Mesenchymal stem cell (in vitro differentiated cells and primary cell): ENCODE results near the gene BEND2.

Experiments used
- DNase-seq: peaks from one replicate; pipeline ENCODE4 v3.0.0-alpha.2; 2013
- H2AFZ ChIP-seq: one replicate; pipeline ENCODE4 v1.6.1; 2013; ENCODE audit warnings: low read depth, mild to moderate bottlenecking, control low read depth, inconsistent platforms, low read length, moderate library complexity
- H2AK5ac ChIP-seq: 2 replicates; pipeline ENCODE4 v1.6.1; 2013; ENCODE audit warnings: low read length, moderate library complexity, mild to moderate bottlenecking, inconsistent platforms; ENCODE audit not compliant: severe bottlenecking
- H2BK120ac ChIP-seq: one replicate; pipeline ENCODE4 v1.6.1; 2013; ENCODE audit warnings: low read depth, mild to moderate bottlenecking, inconsistent platforms, low read length, moderate library complexity
- H2BK12ac ChIP-seq, 2 experiments: one replicate each; pipeline ENCODE4 v1.6.1; 2013; ENCODE audit warnings: inconsistent platforms in 2 of 2, low read length in 2 of 2, mild to moderate bottlenecking in 2 of 2, moderate library complexity in 2 of 2, control low read depth in 1 of 2
- H2BK15ac ChIP-seq: one replicate; pipeline ENCODE4 v1.6.1; 2013; ENCODE audit warnings: mild to moderate bottlenecking, low read depth, inconsistent platforms; ENCODE audit not compliant: poor library complexity, severe bottlenecking
- H2BK5ac ChIP-seq: 2 replicates; pipeline ENCODE4 v1.6.1; 2013; ENCODE audit warnings: low read depth, mild to moderate bottlenecking, low read length, control low read depth, inconsistent platforms; ENCODE audit not compliant: poor library complexity, severe bottlenecking
- H3K14ac ChIP-seq, 2 experiments: one replicate each; pipeline ENCODE4 v1.6.1; 2013; ENCODE audit warnings: inconsistent platforms in 2 of 2, low read length in 2 of 2, control low read depth in 1 of 2, mild to moderate bottlenecking in 1 of 2, moderate library complexity in 1 of 2
- H3K18ac ChIP-seq, 2 experiments: one replicate each; pipeline ENCODE4 v1.6.1; 2013; ENCODE audit warnings: inconsistent platforms in 2 of 2, low read length in 2 of 2, control low read depth in 1 of 2, low read depth in 1 of 2, mild to moderate bottlenecking in 1 of 2
- H3K23ac ChIP-seq, 2 experiments: one replicate each; pipeline ENCODE4 v1.6.1; 2013; ENCODE audit warnings: inconsistent platforms in 2 of 2, low read length in 2 of 2, mild to moderate bottlenecking in 2 of 2, moderate library complexity in 2 of 2, control low read depth in 1 of 2
- H3K27ac ChIP-seq: 2 replicates; pipeline ENCODE4 v1.5.1; 2013; ENCODE audit warnings: mild to moderate bottlenecking, moderate library complexity, low read length, control low read depth, inconsistent platforms; ENCODE audit not compliant: poor library complexity, severe bottlenecking
- H3K27me3 ChIP-seq, 2 experiments: 2 replicates each; pipeline versions ENCODE4 v1.6.1 to v1.7.0; 2013; ENCODE audit warnings: low read length in 2 of 2, mild to moderate bottlenecking in 2 of 2, moderate library complexity in 2 of 2, control low read depth in 1 of 2, inconsistent platforms in 1 of 2; ENCODE audit not compliant: control insufficient read depth in 1 of 2, insufficient read depth in 1 of 2
- H3K36me3 ChIP-seq, 2 experiments: 2 replicates each; pipeline versions ENCODE4 v1.6.1 to v1.7.0; 2013; ENCODE audit warnings: low read length in 2 of 2, control low read depth in 1 of 2, inconsistent platforms in 1 of 2, low read depth in 1 of 2, mild to moderate bottlenecking in 1 of 2; ENCODE audit not compliant: insufficient read depth in 2 of 2, control insufficient read depth in 1 of 2
- H3K4ac ChIP-seq, 2 experiments: one replicate each; pipeline ENCODE4 v1.6.1; 2013; ENCODE audit warnings: inconsistent platforms in 2 of 2, low read length in 2 of 2, mild to moderate bottlenecking in 2 of 2, moderate library complexity in 2 of 2, control low read depth in 1 of 2, low read depth in 1 of 2
- H3K4me1 ChIP-seq: 2 replicates; pipeline ENCODE4 v1.6.1; 2013; ENCODE audit warnings: low read depth, low read length, control low read depth; ENCODE audit not compliant: control insufficient read depth, insufficient read depth
- H3K4me2 ChIP-seq: 2 replicates; pipeline ENCODE4 v1.6.1; 2013; ENCODE audit warnings: low read length, mild to moderate bottlenecking, inconsistent platforms; ENCODE audit not compliant: poor library complexity, severe bottlenecking
- H3K4me3 ChIP-seq, 2 experiments: 2 replicates each; pipeline versions ENCODE4 v1.5.1 to v1.7.0; 2013; ENCODE audit warnings: low read length in 2 of 2, mild to moderate bottlenecking in 2 of 2, control low read depth in 1 of 2, low read depth in 1 of 2; ENCODE audit not compliant: insufficient read depth in 1 of 2
- H3K79me1 ChIP-seq: replicated peaks from 2 replicates; pipeline ENCODE4 v1.6.1; 2013; ENCODE audit warnings: mild to moderate bottlenecking, control low read depth, low read length, inconsistent platforms; ENCODE audit not compliant: poor library complexity, severe bottlenecking
- H3K9ac ChIP-seq: 2 replicates; pipeline ENCODE4 v1.7.0; 2013; ENCODE audit warnings: mild to moderate bottlenecking, low read length, moderate library complexity
- H3K9me3 ChIP-seq: 2 replicates; pipeline ENCODE4 v1.7.0; 2013; ENCODE audit warnings: mild to moderate bottlenecking, low read length; ENCODE audit not compliant: control insufficient read depth
- H4K8ac ChIP-seq: one replicate; pipeline ENCODE4 v1.6.1; 2013; ENCODE audit warnings: inconsistent platforms, mild to moderate bottlenecking, low read length, moderate library complexity
- H4K91ac ChIP-seq: one replicate; pipeline ENCODE4 v1.6.1; 2013; ENCODE audit warnings: mild to moderate bottlenecking, low read length, inconsistent platforms
- WGBS: methylation state at CpG from one replicate; pipeline ENCODE4 v1.1.7; 2013; ENCODE audit warnings: mixed read lengths; 5-methylcytosine and 5-hydroxymethylcytosine counted together

Gene BEND2

DNA sequence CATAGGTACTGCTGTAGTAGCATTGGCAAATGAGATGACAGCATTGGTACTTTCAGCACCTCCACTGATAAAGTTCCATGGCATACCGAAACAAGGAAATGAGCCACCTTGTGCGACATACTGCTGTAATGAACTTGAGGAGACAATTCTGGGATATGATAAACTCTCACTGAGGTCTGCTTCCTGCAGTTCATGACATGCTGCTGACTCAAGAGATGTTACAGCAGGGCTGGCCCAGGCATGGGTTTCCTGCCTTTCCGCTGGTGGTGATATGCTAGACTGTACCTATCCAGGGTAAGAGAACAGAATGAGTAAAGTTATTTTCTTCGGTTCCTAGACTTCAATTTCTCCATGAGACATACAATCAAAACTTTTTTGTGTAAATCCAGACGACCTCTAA, 17.1 kb downstream of the BEND2 start:
- no peak for DNase-seq
- Histone ChIP-seq H2BK120ac (no peak overlapping the region), H2BK15ac (no peak overlapping the region), H3K27ac (no peak overlapping the region), H3K36me3 (no peaks in the 10 kb centered on the region), H3K4ac (no peak overlapping the region), H3K18ac (no peak overlapping the region), H3K9ac (no peak overlapping the region), H4K91ac (no peak overlapping the region), H3K9me3 (no peaks in the 10 kb centered on the region), H3K79me1 (no peaks in the 10 kb centered on the region), H3K14ac (no peak overlapping the region), H2BK12ac (no peak overlapping the region), H2BK5ac (no peak overlapping the region), H2AFZ (no peak overlapping the region), H2AK5ac (no peak overlapping the region), H4K8ac (no peak overlapping the region), H3K4me1 (no peaks in the 10 kb centered on the region), H3K4me3 (no peak overlapping the region), H3K23ac (no peak overlapping the region), H3K4me2 (no peak overlapping the region), H3K27me3 (peaks cover 0 to 9% of the 10 kb centered on the region in 2 experiments)
- 93% methylated on average over 3 of the region's 5 CpGs for WGBS

GRCh38 chrX:18194688-18195087, 26.0 kb downstream of the BEND2 start:
- no peak overlapping the region for H3K27ac ChIP-seq
- no peaks in the 10 kb centered on the region for H3K4me1 ChIP-seq
- H3K36me3 ChIP-seq = no peaks in the 10 kb centered on the region
- H3K4me3 ChIP-seq = no peak overlapping the region
- no peak overlapping the region for H3K9ac ChIP-seq
- no peak overlapping the region for H3K18ac ChIP-seq
- H3K79me1 ChIP-seq = no peaks in the 10 kb centered on the region
- no peak overlapping the region for H3K23ac ChIP-seq
- no peak overlapping the region for H3K4me2 ChIP-seq
- H3K4ac ChIP-seq = no peak overlapping the region
- H3K9me3 ChIP-seq = no peaks in the 10 kb centered on the region
- no peaks in the 10 kb centered on the region for H3K27me3 ChIP-seq
- no peak for DNase-seq
- H4K91ac ChIP-seq = no peak overlapping the region
- no peak overlapping the region for H2BK12ac ChIP-seq
- H3K14ac ChIP-seq = no peak overlapping the region
- H2BK15ac ChIP-seq = no peak overlapping the region
- H2BK120ac ChIP-seq = no peak overlapping the region
- H2AFZ ChIP-seq = no peak overlapping the region
- H2AK5ac ChIP-seq = no peak overlapping the region
- no peak overlapping the region for H4K8ac ChIP-seq
- no CpG with 5 or more reads among the region's 1 CpG for WGBS
- H2BK5ac ChIP-seq = no peak overlapping the region

DNA sequence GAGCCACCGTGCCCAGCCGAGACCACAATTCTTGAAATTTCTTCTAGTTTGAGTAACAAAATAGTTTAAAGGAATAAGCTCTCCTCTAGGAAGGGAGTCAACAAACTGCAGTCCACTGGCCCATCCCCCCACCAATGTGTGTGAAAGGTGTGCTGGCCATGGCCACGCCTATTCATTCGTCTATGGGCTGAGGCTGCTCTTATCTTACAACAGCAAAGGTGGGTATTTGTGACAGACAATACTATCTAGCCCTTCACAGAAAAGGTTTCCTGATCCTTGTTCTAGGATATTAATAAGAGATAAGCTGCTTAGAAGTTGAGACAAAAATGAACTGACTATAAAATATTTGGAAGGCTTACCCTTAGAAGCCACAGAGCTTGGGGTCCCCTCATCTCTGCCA, 41.2 kb downstream of the BEND2 start:
- H2AK5ac ChIP-seq = no peak overlapping the region
- no peak overlapping the region for H4K91ac ChIP-seq
- no peak overlapping the region for H3K14ac ChIP-seq
- H3K9me3 ChIP-seq = no peaks in the 10 kb centered on the region
- no peak overlapping the region for H2AFZ ChIP-seq
- H2BK120ac ChIP-seq = no peak overlapping the region
- H3K4me3 ChIP-seq = no peak overlapping the region
- H2BK15ac ChIP-seq = no peak overlapping the region
- H3K27ac ChIP-seq = no peak overlapping the region
- no peak overlapping the region for H2BK5ac ChIP-seq
- H3K9ac ChIP-seq = no peak overlapping the region
- H3K4me2 ChIP-seq = no peak overlapping the region
- no peak overlapping the region for H3K4ac ChIP-seq
- no peak overlapping the region for H3K18ac ChIP-seq
- no peak overlapping the region for H2BK12ac ChIP-seq
- no peaks in the 10 kb centered on the region for H3K27me3 ChIP-seq
- no peak overlapping the region for H3K23ac ChIP-seq
- no peaks in the 10 kb centered on the region for H3K79me1 ChIP-seq
- H4K8ac ChIP-seq = no peak overlapping the region
- H3K4me1 ChIP-seq = no peaks in the 10 kb centered on the region
- no peak for DNase-seq
- no CpG with 5 or more reads among the region's 4 CpGs for WGBS
- H3K36me3 ChIP-seq = no peaks in the 10 kb centered on the region

- H2AFZ ChIP-seq = no peak overlapping the region
- no peak overlapping the region for H3K18ac ChIP-seq
- DNase-seq = no peak
- H3K79me1 ChIP-seq = no peaks in the 10 kb centered on the region
- peaks cover 0 to 5% of the 10 kb centered on the region in 2 experiments for H3K27me3 ChIP-seq
- no peak overlapping the region for H3K14ac ChIP-seq
- H3K36me3 ChIP-seq = no peaks in the 10 kb centered on the region
- no peaks in the 10 kb centered on the region for H3K9me3 ChIP-seq
- H3K27ac ChIP-seq = no peak overlapping the region
- no peak overlapping the region for H3K9ac ChIP-seq
- H2BK12ac ChIP-seq = no peak overlapping the region
- no peak overlapping the region for H3K4ac ChIP-seq
- no peak overlapping the region for H2BK15ac ChIP-seq
- no peak overlapping the region for H2BK5ac ChIP-seq
- no peaks in the 10 kb centered on the region for H3K4me1 ChIP-seq
- H3K4me3 ChIP-seq = no peak overlapping the region
- H4K91ac ChIP-seq = no peak overlapping the region
- H4K8ac ChIP-seq = no peak overlapping the region
- no peak overlapping the region for H2AK5ac ChIP-seq
- H3K23ac ChIP-seq = no peak overlapping the region
- WGBS = no CpG with 5 or more reads among the region's 5 CpGs
- H3K4me2 ChIP-seq = no peak overlapping the region
- H2BK120ac ChIP-seq = no peak overlapping the region
Measured at GRCh38 chrX:18174971-18175370, 45.7 kb downstream of the BEND2 start.
